ENCODE results near the gene RTN4RL1. TPM values are rescaled to one million over a fixed set of nuclear protein-coding genes. Genes with fewer than 3 reads are reported as not detected.

The RTN4RL1 gene
- total and polyA plus RNA-seq, 9 of the 15 experiments (the other 6 are each of a cell fraction or from before 2014, with no cell fraction given): 0.04 to 0.06 (median 0.04) TPM; not detected in 5

DNA sequence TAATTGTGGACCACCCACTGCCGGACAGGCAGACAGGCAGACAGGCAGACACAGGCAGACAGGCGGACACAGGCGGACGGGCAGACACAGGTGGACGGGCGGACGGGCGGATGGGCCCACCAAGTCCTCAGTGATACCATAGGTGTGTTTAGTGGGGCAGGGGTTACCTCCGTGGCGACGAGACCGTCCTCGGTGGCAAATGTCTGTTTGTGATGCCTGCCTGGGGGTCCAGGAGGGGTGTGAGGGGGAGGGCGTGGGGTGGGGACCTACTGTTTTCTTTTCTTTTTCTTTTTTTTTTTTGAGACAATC lies 76.7 kb downstream of the RTN4RL1 start (continued):
- no peak for TF ChIP-seq CREM (IDR thresholded peaks at IDR 0.05; ENCODE audit: low read depth)

DNA sequence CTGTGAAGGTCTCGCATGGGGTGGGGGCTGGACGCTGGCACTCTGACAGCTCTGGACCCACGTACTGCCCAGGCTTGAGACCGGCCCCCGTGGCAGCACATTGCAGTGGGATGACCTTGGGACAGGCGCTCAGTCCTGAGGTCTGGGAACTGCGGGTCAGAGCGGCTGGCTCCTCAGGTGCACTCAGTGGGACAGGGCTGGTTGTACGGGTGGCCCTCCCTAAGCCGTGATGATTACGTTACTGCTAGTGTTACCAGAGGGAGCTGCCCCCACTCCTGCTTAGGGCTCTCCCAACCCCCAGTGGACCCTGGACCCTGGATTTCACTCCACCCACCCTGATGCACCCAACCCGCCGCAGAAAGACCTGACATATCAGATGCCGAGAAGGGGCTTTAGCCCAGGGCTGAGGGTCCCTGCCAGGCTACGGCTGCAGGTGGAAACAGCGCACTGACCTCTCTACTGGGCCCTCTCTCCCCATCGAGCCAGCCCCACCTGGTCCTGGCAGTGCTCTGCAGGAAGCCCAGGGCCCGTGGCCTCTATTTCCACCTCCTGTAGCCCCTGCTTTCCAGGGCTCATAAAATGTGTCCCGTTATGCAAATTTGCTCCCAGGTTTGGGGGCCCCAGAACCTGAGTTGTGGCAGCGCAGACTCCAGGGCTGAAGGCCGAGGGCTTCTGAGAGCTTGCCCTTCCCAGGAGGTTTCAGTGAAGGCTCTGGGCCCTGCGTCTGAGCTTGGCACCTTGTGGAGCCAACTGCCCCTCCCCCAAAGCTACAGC lies 77.2 kb downstream of the RTN4RL1 start:
- Histone ChIP-seq H3K9me1 (ENCODE audit: control insufficient read depth, insufficient read depth, low read length) (no peaks in the 10 kb centered on the region), H3K36me3 (ENCODE audit: control insufficient read depth, insufficient read depth, low read length) (no peaks in the 10 kb centered on the region), H3K4me1 (replicated peaks in 1 of 2; ENCODE audit: control insufficient read depth in 2 of 2, insufficient read depth in 2 of 2, low read length in 2 of 2) (peaks cover 0 to 8% of the 10 kb centered on the region in 2 experiments; a peak in 2 of 5 replicates), H3K9ac (ENCODE audit: insufficient read depth in 1 of 2, low read depth in 2 of 2, low read length in 2 of 2) (no peak overlapping the region), H3K4me2 (ENCODE audit: insufficient read depth, low read length) (no peak overlapping the region), H3K79me2 (ENCODE audit: control insufficient read depth, insufficient read depth, low read length) (no peaks in the 10 kb centered on the region), H3K4me3 (no peak overlapping the region), H4K20me1 (replicated peaks; ENCODE audit: control insufficient read depth, insufficient read depth, low read length) (no peaks in the 10 kb centered on the region), H2AFZ (ENCODE audit: low read depth, low read length) (no peak overlapping the region), H3K9me3 (replicated peaks; ENCODE audit: control insufficient read depth, insufficient read depth, low read depth, low read length) (no peaks in the 10 kb centered on the region), H3K27me3 (ENCODE audit: control insufficient read depth in 2 of 2, insufficient read depth in 2 of 2, low read length in 2 of 2) (peaks cover 0 to 44% of the 10 kb centered on the region in 2 experiments; a peak in 2 of 5 replicates), H3K27ac (ENCODE audit: extremely low read depth, low read depth, low read length) (no peak overlapping the region)
- ATAC-seq: no peak
- in situ Hi-C loops (cut with MboI) (no loop called here), intact Hi-C loops (cut with micrococcal nuclease) (no loop called here)
- BruUV-seq (replicated peaks): no TSS peak
- WGBS (ENCODE audit: insufficient coverage, low coverage, missing lambda C conversion rate): 29% methylated on average over 9 of the region's 22 CpGs
- no peak for DNase-seq (ENCODE audit: extremely low read depth in 1 of 4, low spot score in 3 of 4)
- CTCF ChIA-PET (ENCODE audit: low intra/inter-chr PET ratio): no interaction called here
- FAIRE-seq: no peak
- TF ChIP-seq XRCC4 (IDR thresholded peaks at IDR 0.05; ENCODE audit: extremely low read depth, insufficient read depth, insufficient read length) (no peak), ZNF57 (CRISPR knock-in tag; IDR thresholded peaks at IDR 0.05) (no peak), SMC3 (conservative IDR thresholded peaks at IDR 0.05; ENCODE audit: insufficient read depth, low read depth, low read length) (no peak), RHOXF2B (CRISPR knock-in tag; conservative IDR thresholded peaks at IDR 0.05) (no peak), SRSF3 (IDR thresholded peaks at IDR 0.05; ENCODE audit: insufficient read depth, low read length) (no peak)
- TF ChIP-seq, protein P1, sequence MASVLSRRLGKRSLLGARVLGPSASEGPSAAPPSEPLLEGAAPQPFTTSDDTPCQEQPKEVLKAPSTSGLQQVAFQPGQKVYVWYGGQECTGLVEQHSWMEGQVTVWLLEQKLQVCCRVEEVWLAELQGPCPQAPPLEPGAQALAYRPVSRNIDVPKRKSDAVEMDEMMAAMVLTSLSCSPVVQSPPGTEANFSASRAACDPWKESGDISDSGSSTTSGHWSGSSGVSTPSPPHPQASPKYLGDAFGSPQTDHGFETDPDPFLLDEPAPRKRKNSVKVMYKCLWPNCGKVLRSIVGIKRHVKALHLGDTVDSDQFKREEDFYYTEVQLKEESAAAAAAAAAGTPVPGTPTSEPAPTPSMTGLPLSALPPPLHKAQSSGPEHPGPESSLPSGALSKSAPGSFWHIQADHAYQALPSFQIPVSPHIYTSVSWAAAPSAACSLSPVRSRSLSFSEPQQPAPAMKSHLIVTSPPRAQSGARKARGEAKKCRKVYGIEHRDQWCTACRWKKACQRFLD (CRISPR knock-in tag; IDR thresholded peaks at IDR 0.05): no peak
- POLR2A ChIA-PET: interaction anchor here (0.7 kb wide), 1 partner anchor 12 kb away, joined by 4 read pairs; no protein-coding TSS in a partner anchor
